ENCODE data around the gene CALHM5.
A peak's percentile ranks its signal among the peaks of the same experiment; 100 is the strongest.

GRCh38 chr6:116536216-116536621 lies 24.8 kb downstream of the CALHM5 start:
- peak; percentile 82 for TF ChIP-seq CTCF (conservative IDR thresholded peaks at IDR 0.05)
- no peak for TF ChIP-seq ZFX (IDR thresholded peaks at IDR 0.05)
